NCI-H2107 treated with DMSO at 0.1 percent for 48 hours (cell line): ENCODE results near the gene MARCHF2.

Experiments
- DNase-seq: peaks from one replicate; lab custom pipeline; 2025; ENCODE audit not compliant: unreplicated experiment; lab: John Stamatoyannopoulos, UW

Gene MARCHF2

GRCh38 chr19:8451885-8452284 is 38.8 kb downstream of the MARCHF2 start:
- peak; percentile 35 for DNase-seq

- no peak for DNase-seq
These were observed 39.5 kb downstream of the MARCHF2 start for GRCh38 chr19:8452446-8453123.

GRCh38 chr19:8453616-8454015 is 40.5 kb downstream of the MARCHF2 start:
- no peak for DNase-seq

- DNase-seq = no peak
These were observed 41.1 kb downstream of the MARCHF2 start for GRCh38 chr19:8454218-8454617.

- no peak for DNase-seq
These were observed 41.9 kb downstream of the MARCHF2 start for GRCh38 chr19:8455018-8455417.

GRCh38 chr19:8456064-8456463 is 43.0 kb downstream of the MARCHF2 start:
- no peak for DNase-seq

- no peak for DNase-seq
These were observed 44.1 kb downstream of the MARCHF2 start for GRCh38 chr19:8457209-8457608.

- no peak for DNase-seq
These were observed 44.7 kb downstream of the MARCHF2 start for GRCh38 chr19:8457827-8458226.

- no peak for DNase-seq
These were observed 45.3 kb downstream of the MARCHF2 start for GRCh38 chr19:8458380-8458779.

- DNase-seq = no peak
These were observed 46.0 kb downstream of the MARCHF2 start for GRCh38 chr19:8459095-8459494.

- DNase-seq = no peak
These were observed 46.6 kb downstream of the MARCHF2 start for GRCh38 chr19:8459520-8460270.

- no peak for DNase-seq
These were observed 47.6 kb downstream of the MARCHF2 start for GRCh38 chr19:8460516-8461298.

GRCh38 chr19:8461376-8461775 is 48.3 kb downstream of the MARCHF2 start:
- no peak for DNase-seq

- DNase-seq = no peak
These were observed 48.8 kb downstream of the MARCHF2 start for GRCh38 chr19:8461891-8462290.

- DNase-seq = no peak
These were observed 49.5 kb downstream of the MARCHF2 start for GRCh38 chr19:8462571-8462970.

GRCh38 chr19:8463365-8463764 is 50.3 kb downstream of the MARCHF2 start:
- DNase-seq = no peak

- no peak for DNase-seq
These were observed 52.9 kb downstream of the MARCHF2 start for GRCh38 chr19:8466018-8466417.

GRCh38 chr19:8468124-8468523 is 55.0 kb downstream of the MARCHF2 start:
- DNase-seq = no peak

GRCh38 chr19:8468761-8469373 is 55.8 kb downstream of the MARCHF2 start:
- no peak for DNase-seq

GRCh38 chr19:8469613-8470368 is 56.7 kb downstream of the MARCHF2 start:
- no peak for DNase-seq
